Hematopoietic multipotent progenitor cell treated with erythropoietin and hydrocortisone succinate and interleukin-3 and kit ligand, for 6 days (in vitro differentiated cells): ENCODE results near the gene KHSRP.
"Not testable (repeated sequence)": the region's sequence is repeated elsewhere in the genome, so short reads cannot be mapped to it uniquely, and the experiment has no call there.

Experiments
- DNase-seq: peaks from one replicate; pipeline ENCODE4 v3.0.0-alpha.2; 2015

The KHSRP gene

GRCh38 chr19:6416658-6417405 lies 7.8 kb downstream of the KHSRP start:
- DNase-seq: no peak

GRCh38 chr19:6415591-6416190 lies 8.9 kb downstream of the KHSRP start:
- DNase-seq: no peak

GRCh38 chr19:6414793-6415590 lies 9.6 kb downstream of the KHSRP start:
- no peak for DNase-seq

- DNase-seq: no peak
Measured at GRCh38 chr19:6413721-6414643, 10.6 kb downstream of the KHSRP start.

- DNase-seq: no peak
Measured at GRCh38 chr19:6413291-6413690, 11.3 kb downstream of the KHSRP start.

- DNase-seq: peak; percentile 60
Measured at GRCh38 chr19:6412447-6413091, 12.0 kb downstream of the KHSRP start.

- DNase-seq: no peak
Measured at GRCh38 chr19:6412061-6412446, 12.6 kb downstream of the KHSRP start.

GRCh38 chr19:6409346-6409745 lies 15.3 kb downstream of the KHSRP start:
- no peak for DNase-seq

- no peak for DNase-seq
Measured at GRCh38 chr19:6406401-6406800, 18.2 kb downstream of the KHSRP start.

- no peak for DNase-seq
Measured at GRCh38 chr19:6402837-6403608, 21.6 kb downstream of the KHSRP start.

- no peak for DNase-seq
Measured at GRCh38 chr19:6402058-6402457, 22.6 kb downstream of the KHSRP start.

- not testable (repeated sequence) for DNase-seq
Measured at GRCh38 chr19:6400062-6400944, 24.3 kb downstream of the KHSRP start.

GRCh38 chr19:6396305-6396704 lies 28.3 kb downstream of the KHSRP start:
- DNase-seq: no peak

- DNase-seq: no peak
Measured at GRCh38 chr19:6394831-6395230, 29.8 kb downstream of the KHSRP start.

GRCh38 chr19:6393983-6394412 lies 30.6 kb downstream of the KHSRP start:
- no peak for DNase-seq

- peak; percentile 98 for DNase-seq
Measured at GRCh38 chr19:6393074-6393982, 31.3 kb downstream of the KHSRP start, which contains the start of gene GTF2F1. GTF2F1 (minus strand) TSS chr19:6393164; CDS start chr19:6392995, 169 bp downstream.

- no peak for DNase-seq
Measured at GRCh38 chr19:6392221-6393073, 32.2 kb downstream of the KHSRP start.

GRCh38 chr19:6387372-6387771 lies 37.2 kb downstream of the KHSRP start:
- no peak for DNase-seq
